Heart right ventricle (tissue), 16 donors: ENCODE measurements around the gene FBLN5. TPM values are rescaled to one million over a fixed set of nuclear protein-coding genes. Genes with fewer than 3 reads are reported as not detected.
A peak's percentile ranks its signal among the peaks of the same experiment; 100 is the strongest.

Experiments used
- ATAC-seq, 8 donors: fragments of 200-7000 bp; cut with Tn5 transposase; one replicate each; pipeline ENCODE4 v1.9.1; 2020; ENCODE audit warnings: mild to moderate bottlenecking in 8 of 8, moderate library complexity in 8 of 8, moderate number of reproducible peaks in 1 of 8
- DNase-seq, 2 donors: peaks; one replicate each; pipeline ENCODE4 v3.0.0-alpha.2; 2020
- H3K27ac ChIP-seq, 10 donors: fragments of 200-600 bp; sonication (generic) in 2 of 10; one replicate each; pipeline versions ENCODE4 v1.5.0 to v1.8.0; 2020 to 2022; ENCODE audit warnings: mild to moderate bottlenecking in 3 of 10
- H3K27me3 ChIP-seq, 7 donors: fragments of 200-600 bp; one replicate each; pipeline ENCODE4 v1.8.0; 2021 to 2022; ENCODE audit warnings: mild to moderate bottlenecking in 2 of 7
- H3K36me3 ChIP-seq, 9 donors: fragments of 200-600 bp; sonication (generic) in 1 of 9; one replicate each; pipeline versions ENCODE4 v1.5.0 to v1.8.0; 2020 to 2022; ENCODE audit warnings: mild to moderate bottlenecking in 2 of 9
- H3K4me1 ChIP-seq, 9 donors: fragments of 200-600 bp; sonication (generic) in 1 of 9; one replicate each; pipeline versions ENCODE4 v1.5.0 to v1.8.0; 2020 to 2022; ENCODE audit warnings: mild to moderate bottlenecking in 4 of 9
- H3K4me3 ChIP-seq, 10 donors: fragments of 200-600 bp; sonication (generic) in 2 of 10; one replicate each; pipeline versions ENCODE4 v1.5.0 to v1.8.0; 2020 to 2022; ENCODE audit warnings: mild to moderate bottlenecking in 7 of 10, moderate library complexity in 2 of 10
- H3K9me3 ChIP-seq, 11 donors: fragments of 200-600 bp in 10 of 11; sonication (generic) in 2 of 11; one replicate each; pipeline versions ENCODE4 v1.5.0 to v1.8.0; 2013 to 2022; ENCODE audit warnings: mild to moderate bottlenecking in 2 of 11, control low read depth in 1 of 11, moderate library complexity in 1 of 11
- CTCF ChIP-seq, 9 donors: fragments of 200-600 bp; sonication (generic) in 2 of 9; IDR thresholded peaks; one replicate each; pipeline versions ENCODE4 v1.5.0 to v1.8.0; 2021 to 2022; ENCODE audit warnings: antibody characterized with exemption in 9 of 9, mild to moderate bottlenecking in 5 of 9, moderate library complexity in 1 of 9
- WGBS, 2 donors: extraction: QIAGEN DNeasy Blood & Tissue Kit; methylation state at CpG; one replicate each; pipeline ENCODE4 v1.1.7; 2013; ENCODE audit warnings: inconsistent platforms in 1 of 2; 5-methylcytosine and 5-hydroxymethylcytosine counted together
- intact Hi-C, 10 donors: fragments of 100-400 bp; cut with DNase I; formaldehyde crosslinking; loops; one replicate each; pipeline versions ENCODE4 v1.11.1 to v1.14.2; 2022
- polyA plus RNA-seq, 2 donors: library from polyadenylated mRNA; stranded (reverse); fragments of 200-250 nt; gene quantifications; one replicate each; pipeline ENCODE4 v1.2.3, GENCODE V29; 2013
- total RNA-seq, 10 donors: library from RNA; stranded (reverse); fragmentation: NEBNext Ultra II Directional in 3 of 10; extraction: Animal tissue kit (Norgen Biotek cat#: 25700) in 3 of 10; gene quantifications; one replicate each; pipeline versions ENCODE4 v1.2.1 to v1.2.4, GENCODE V29; 2021 to 2023
- donor health status: Arrhythmogenic right ventricular cardiomyopathy.
- donor health status: ischemic (EF 13 %, LVEDD 7.1; RV severe dilation, severe dysfunction).
- donor health status: healthy with polysubstance abuse.
- donor health status: DM: no; HTN: yes; CAD: no.
- donor health status: DM: no; HTN: no; CAD: no.
- donor health status: ischemic (EF 25% LVEDD 6.9; RV normal size, moderate dysfunction).
- donor health status: ischemic (EF 25% LVEDD 5.7; RV mildly dilated, moderate dysfunction).
- donor health status: healthy.
- donor health status: DM: yes; HTN: yes; CAD: no.
- donor health status: Ischemic cardiomyopathy.
- donor health status: ischemic (EF 35%, LVEDD 5.7; RV mildly dilated, moderate dysfunction).
- donor health status: nonischemic (EF 11% LVEDD 7.7; RV severe dilation, severe dysfunction).
- donor health status: DM: yes; HTN: yes; CAD: no.
- donor health status: PGD.
- donor health status: ischemic (EF 29% LVEDD 5.4; RV normal size, mild dysfunction).
- donor health status: nonischemic (EF 23%, LVEDD 6.1; RV moderate dilation, normal function).

FBLN5 gene
- total and polyA plus RNA-seq, 12 donors, result 25.3 to 91.5 (median 41.7) TPM

GRCh38 chr14:91985521-91986255 is 38.2 kb upstream of the FBLN5 start:
- ATAC-seq, result no peak

DNA sequence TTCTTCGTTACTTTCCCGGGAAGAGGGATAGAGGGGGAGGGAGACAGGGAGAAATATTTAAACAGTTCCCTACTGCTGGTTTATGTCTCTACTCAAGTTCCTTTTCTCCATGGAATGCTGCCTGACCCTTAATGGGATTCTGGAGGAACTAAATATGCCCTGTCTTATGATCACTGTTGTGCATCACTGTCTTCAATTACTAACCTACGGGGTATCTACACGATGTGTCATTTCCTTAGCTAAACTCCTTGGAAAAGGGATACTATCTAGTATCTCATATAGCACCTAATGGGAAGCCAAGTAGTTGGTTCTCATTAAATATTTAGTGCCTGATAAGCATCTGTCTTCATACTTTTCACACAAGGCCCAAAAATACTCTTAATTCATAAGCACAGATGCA is 37.5 kb upstream of the FBLN5 start:
- H3K9me3 ChIP-seq, result no peaks in the 10 kb centered on the region
- H3K27me3 ChIP-seq, result no peaks in the 10 kb centered on the region
- H3K36me3 ChIP-seq, result peaks cover 0 to 86% (median 26%) of the 10 kb centered on the region in 9 donors
- H3K27ac ChIP-seq, result no peak overlapping the region
- intact Hi-C loops, result no loop called here
- peaks cover 0 to 31% (median 19%) of the 10 kb centered on the region in 9 donors for H3K4me1 ChIP-seq
- ATAC-seq (no peak), DNase-seq (no peak)
- WGBS, 2 donors, result 81 to 88% methylated on average over 4 of the region's 4 CpGs
- no peak for TF ChIP-seq CTCF (IDR thresholded peaks at IDR 0.05)
- no peak overlapping the region for H3K4me3 ChIP-seq

More at GRCh38 chr14:91985521-91986255, 38.2 kb upstream of the FBLN5 start:
- H3K4me1 ChIP-seq, result peaks cover 0 to 24% (median 17%) of the 10 kb centered on the region in 9 donors
- H3K9me3 ChIP-seq, result no peaks in the 10 kb centered on the region
- WGBS, 2 donors, result 45 to 81% methylated on average over 4 of the region's 4 CpGs
- H3K27me3 ChIP-seq, result no peaks in the 10 kb centered on the region
- intact Hi-C loops, result no loop called here
- peaks cover 0 to 93% (median 26%) of the 10 kb centered on the region in 9 donors for H3K36me3 ChIP-seq
- H3K27ac ChIP-seq, result no peak overlapping the region
- TF ChIP-seq CTCF (IDR thresholded peaks at IDR 0.05), result no peak
- no peak overlapping the region for H3K4me3 ChIP-seq
- DNase-seq, result no peak

- TF ChIP-seq CTCF (IDR thresholded peaks at IDR 0.05), result no peak
- intact Hi-C loops, result no loop called here
- DNase-seq (no peak), ATAC-seq (no peak)
- no peak overlapping the region for H3K4me3 ChIP-seq
- no peaks in the 10 kb centered on the region for H3K27me3 ChIP-seq
- peaks cover 0 to 34% (median 19%) of the 10 kb centered on the region in 9 donors for H3K4me1 ChIP-seq
- H3K9me3 ChIP-seq, result no peaks in the 10 kb centered on the region
- H3K27ac ChIP-seq, result no peak overlapping the region
- 59 to 69% methylated on average over 4 of the region's 4 CpGs for WGBS, 2 donors
- peaks cover 0 to 76% (median 21%) of the 10 kb centered on the region in 9 donors for H3K36me3 ChIP-seq
Observed at GRCh38 chr14:91983588-91983987, 36.1 kb upstream of the FBLN5 start.

GRCh38 chr14:91980157-91980556 is 32.7 kb upstream of the FBLN5 start:
- Histone ChIP-seq H3K4me3 (no peak overlapping the region), H3K36me3 (peaks cover 0 to 72% (median 4%) of the 10 kb centered on the region in 9 donors), H3K9me3 (no peaks in the 10 kb centered on the region), H3K27ac (peak overlapping the region in 1 of 10 donors; percentile 17), H3K4me1 (peaks cover 0 to 22% (median 7%) of the 10 kb centered on the region in 9 donors), H3K27me3 (no peaks in the 10 kb centered on the region)
- no peak for TF ChIP-seq CTCF (IDR thresholded peaks at IDR 0.05)
- DNase-seq (no peak), ATAC-seq (peak in 3 of 8 donors; percentile 30 to 86 (median 55))
- intact Hi-C loops, result no loop called here
